HEK293 (cell line): ENCODE measurements around the gene SCGB3A1.

Source experiments
- CTCF ChIP-seq: fragments of 450-650 bp; formaldehyde crosslinking; IDR thresholded peaks from 2 replicates; pipeline ENCODE4 v1.5.1; 2016; ENCODE audit warnings: missing biosample characterization, missing genetic modification characterization
- PBX3 ChIP-seq: sonication (generic); formaldehyde crosslinking; IDR thresholded peaks from 2 replicates; pipeline ENCODE4 v1.8.1; 2022; ENCODE audit warnings: mild to moderate bottlenecking, moderate library complexity, missing genetic modification reagents
- SP2 ChIP-seq: fragments of 450-650 bp; formaldehyde crosslinking; IDR thresholded peaks from 2 replicates; pipeline ENCODE4 v1.5.1; 2016; ENCODE audit warnings: missing biosample characterization, missing genetic modification characterization
- TCF7L2 ChIP-seq: IDR thresholded peaks from 2 replicates; pipeline ENCODE4 v1.6.1; 2011; ENCODE audit warnings: low read depth, mild to moderate bottlenecking, inconsistent platforms, low read length, moderate library complexity, borderline replicate concordance
- ZBTB10 ChIP-seq: fragments of 450-650 bp; formaldehyde crosslinking; IDR thresholded peaks from 2 replicates; pipeline ENCODE4 v1.5.1; 2016; ENCODE audit warnings: missing biosample characterization, missing genetic modification characterization
- ZNF239 ChIP-seq: fragments of 450-650 bp; formaldehyde crosslinking; IDR thresholded peaks from 2 replicates; pipeline ENCODE4 v1.5.1; 2016; ENCODE audit warnings: missing biosample characterization, missing genetic modification characterization
- ZNF394 ChIP-seq: fragments of 450-650 bp; formaldehyde crosslinking; IDR thresholded peaks from 2 replicates; pipeline ENCODE4 v1.5.1; 2016; ENCODE audit warnings: missing biosample characterization, missing genetic modification characterization, mild to moderate bottlenecking, moderate library complexity, borderline replicate concordance

- TF ChIP-seq TCF7L2 (no peak), ZNF239 (tag by site-specific recombination) (no peak), SP2 (tag by site-specific recombination) (no peak), CTCF (tag by site-specific recombination) (no peak), ZNF394 (tag by site-specific recombination) (no peak), PBX3 (CRISPR knock-in tag) (no peak), ZBTB10 (tag by site-specific recombination) (no peak)
Observed at GRCh38 chr5:180623844-180624243, 32.5 kb upstream of the SCGB3A1 start.
